Measurements from ENCODE around the gene WDR64. TPM values are rescaled to one million over a fixed set of nuclear protein-coding genes. Genes with fewer than 3 reads are reported as not detected.
A peak's percentile ranks its signal among the peaks of the same experiment; 100 is the strongest.

Gene WDR64
- not detected for total RNA-seq
- polyA plus RNA-seq: not detected

- FAIRE-seq (no peak), ATAC-seq (no peak)
- no peak for TF ChIP-seq CTCF (IDR thresholded peaks at IDR 0.05)
Observed at GRCh38 chr1:241652012-241652411, at the start of gene WDR64. Gene WDR64 (plus strand): TSS chr1:241652281. CDS start chr1:241652485, 204 bp downstream.

GRCh38 chr1:241603731-241604245, 48.3 kb upstream of the WDR64 start:
- 68 to 78% methylated on average over 3 of the region's 3 CpGs for WGBS, 2 donors
- no peak for TF ChIP-seq CTCF (IDR thresholded peaks at IDR 0.05)
- Histone ChIP-seq H3K4me1 (no peaks in the 10 kb centered on the region), H3K27me3 (no peaks in the 10 kb centered on the region), H3K27ac (peak overlapping the region in 2 of 4 donors; percentile 35 to 58), H3K4me3 (no peak overlapping the region), H3K36me3 (no peaks in the 10 kb centered on the region), H3K9me3 (no peaks in the 10 kb centered on the region)
- no peak for DNase-seq
- no peak for FAIRE-seq
- peak in 2 of 4 donors; percentile 81 to 87 for ATAC-seq
- intact Hi-C loops (cut with DNase I): no loop called here

More at GRCh38 chr1:241652012-241652411, at the start of gene WDR64:
- H3K27ac ChIP-seq: no peak within 1 kb of the TSS
- no peaks in the 10 kb centered on the region for H3K9me3 ChIP-seq
- 81 to 87% methylated on average over 4 of the region's 4 CpGs for WGBS, 2 donors
- DNase-seq: no peak
- H3K36me3 ChIP-seq: no peaks in the 10 kb centered on the region
- H3K27me3 ChIP-seq: no peaks in the 10 kb centered on the region
- intact Hi-C loops (cut with DNase I): no loop called here
- H3K4me1 ChIP-seq: no peaks in the 10 kb centered on the region
- no peak within 1 kb of the TSS for H3K4me3 ChIP-seq

- H3K9me3 ChIP-seq: no peaks in the 10 kb centered on the region
- H3K27me3 ChIP-seq: no peaks in the 10 kb centered on the region
- DNase-seq (no peak), FAIRE-seq (no peak), ATAC-seq (no peak)
- no peaks in the 10 kb centered on the region for H3K36me3 ChIP-seq
- no peak for TF ChIP-seq CTCF (IDR thresholded peaks at IDR 0.05)
- no peak overlapping the region for H3K27ac ChIP-seq
- intact Hi-C loops (cut with DNase I): no loop called here
- WGBS, 2 donors: 62 to 71% methylated on average over 9 of the region's 9 CpGs
- no peak overlapping the region for H3K4me3 ChIP-seq
- peaks cover 0 to 3% (median 1%) of the 10 kb centered on the region in 3 donors for H3K4me1 ChIP-seq
Observed at GRCh38 chr1:241605146-241605805, 46.8 kb upstream of the WDR64 start.

- ATAC-seq (no peak), DNase-seq (no peak), FAIRE-seq (no peak)
- no peak for TF ChIP-seq CTCF (IDR thresholded peaks at IDR 0.05)
- H3K27ac ChIP-seq: no peak overlapping the region
- no peaks in the 10 kb centered on the region for H3K36me3 ChIP-seq
- 69 to 78% methylated on average over 5 of the region's 5 CpGs for WGBS, 2 donors
- intact Hi-C loops (cut with DNase I): no loop called here
- no peaks in the 10 kb centered on the region for H3K27me3 ChIP-seq
- H3K4me1 ChIP-seq: peaks cover 9 to 16% (median 9%) of the 10 kb centered on the region in 3 donors
- H3K9me3 ChIP-seq: no peaks in the 10 kb centered on the region
- no peak overlapping the region for H3K4me3 ChIP-seq
Observed at GRCh38 chr1:241606544-241606943, 45.5 kb upstream of the WDR64 start.

- Histone ChIP-seq H3K27me3 (no peaks in the 10 kb centered on the region), H3K27ac (no peak overlapping the region), H3K9me3 (no peaks in the 10 kb centered on the region), H3K36me3 (no peaks in the 10 kb centered on the region), H3K4me3 (no peak overlapping the region), H3K4me1 (peaks cover 9 to 23% (median 9%) of the 10 kb centered on the region in 3 donors)
- intact Hi-C loops (cut with DNase I): no loop called here
- no peak for DNase-seq
- FAIRE-seq: no peak
- ATAC-seq: no peak
- no peak for TF ChIP-seq CTCF (IDR thresholded peaks at IDR 0.05)
Observed at GRCh38 chr1:241607497-241607896, 44.6 kb upstream of the WDR64 start.

Data from pancreas (tissue), 10 donors.